GM12878 (cell line): ENCODE measurements around the gene PLSCR4.

Experiments used
- CTCF ChIP-seq, 3 experiments: IDR thresholded peaks in 2 of 3; conservative IDR thresholded peaks in 1 of 3; 2 replicates each; pipeline ENCODE4 v1.5.1; 2011; ENCODE audit warnings: low read depth in 3 of 3, low read length in 3 of 3, mild to moderate bottlenecking in 3 of 3, control low read depth in 2 of 3, moderate library complexity in 2 of 3, inconsistent platforms in 1 of 3, mixed read lengths in 1 of 3; ENCODE audit not compliant: control insufficient read depth in 2 of 3, insufficient read depth in 1 of 3; ENCODE audit errors: extremely low read depth in 1 of 3
- EP300 ChIP-seq, 2 experiments: fragments of 150-350 bp in 1 of 2; IDR thresholded peaks; 2 replicates each; pipeline ENCODE4 v1.6.1; 2011 to 2012; ENCODE audit warnings: low read depth in 2 of 2, low read length in 2 of 2, borderline replicate concordance in 1 of 2, improper control_type of control experiment in 1 of 2, inconsistent platforms in 1 of 2; ENCODE audit not compliant: control insufficient read depth in 1 of 2
- EZH2 ChIP-seq: IDR thresholded peaks from 2 replicates; pipeline ENCODE4 v1.6.1; 2012; ENCODE audit warnings: low read depth, mild to moderate bottlenecking, control low read depth, inconsistent platforms, low read length, borderline replicate concordance; ENCODE audit not compliant: control insufficient read depth
- KDM1A ChIP-seq: fragments of 200-600 bp; sonication (generic); IDR thresholded peaks from 2 replicates; pipeline ENCODE4 v1.6.1; 2016; ENCODE audit warnings: borderline replicate concordance
- POLR2A ChIP-seq: IDR thresholded peaks from 2 replicates; pipeline ENCODE4 v1.6.1; 2011; ENCODE audit warnings: low read depth, mild to moderate bottlenecking, low read length
- RFX5 ChIP-seq: IDR thresholded peaks from 2 replicates; pipeline ENCODE4 v1.6.1; 2011; ENCODE audit warnings: low read depth, low read length, improper control_type of control experiment
- SIX5 ChIP-seq: IDR thresholded peaks from 2 replicates; pipeline ENCODE4 v1.6.1; 2011; ENCODE audit warnings: mild to moderate bottlenecking, low read depth, low read length, moderate library complexity; ENCODE audit not compliant: severe bottlenecking
- TAF1 ChIP-seq: IDR thresholded peaks from 2 replicates; pipeline ENCODE4 v1.6.1; 2011; ENCODE audit warnings: mild to moderate bottlenecking, low read depth, low read length, borderline replicate concordance
- USF2 ChIP-seq: IDR thresholded peaks from 2 replicates; pipeline ENCODE4 v1.6.1; 2011; ENCODE audit warnings: low read depth, low read length, improper control_type of control experiment, borderline replicate concordance
- ZBTB40 ChIP-seq: fragments of 450-650 bp; IDR thresholded peaks from 2 replicates; pipeline ENCODE4 v1.6.1; 2016; ENCODE audit warnings: mild to moderate bottlenecking, moderate library complexity, borderline replicate concordance
- ZNF384 ChIP-seq: IDR thresholded peaks from 2 replicates; pipeline ENCODE4 v1.6.1; 2012; ENCODE audit warnings: low read depth, mild to moderate bottlenecking, low read length, improper control_type of control experiment, borderline replicate concordance
- TF ChIP-seq, protein P1 (sequence below): fragments of 450-650 bp; conservative IDR thresholded peaks from 2 replicates; pipeline ENCODE4 v1.6.1; 2017; ENCODE audit warnings: mild to moderate bottlenecking, moderate library complexity

DNA sequence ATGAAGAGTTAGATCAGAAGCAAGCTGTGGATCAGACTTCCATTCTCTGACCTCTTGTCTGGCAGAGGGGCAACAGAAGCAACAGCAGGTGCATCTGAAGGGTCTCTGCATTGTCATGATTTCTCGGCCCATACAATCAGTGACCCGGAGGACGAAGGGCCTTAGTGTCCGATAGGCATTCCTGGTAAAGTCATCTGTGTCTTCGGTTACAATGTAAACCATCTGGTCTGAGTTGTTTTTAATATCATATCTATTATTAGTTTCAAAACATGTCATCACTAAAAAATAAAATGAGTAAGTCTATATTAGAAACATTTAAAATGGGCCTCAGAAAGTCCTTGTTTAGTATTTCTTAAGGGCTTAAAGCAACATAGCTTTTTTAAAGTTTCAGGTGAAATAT is 51.1 kb downstream of the PLSCR4 start:
- no peak for TF ChIP-seq CTCF (IDR thresholded peaks at IDR 0.05 in 2 of 3, conservative IDR thresholded peaks at IDR 0.05 in 1 of 3; ENCODE audit: control insufficient read depth in 2 of 3, extremely low read depth in 1 of 3, insufficient read depth in 1 of 3, low read depth in 3 of 3, low read length in 3 of 3)
- no peak for TF ChIP-seq EP300 (IDR thresholded peaks at IDR 0.05; ENCODE audit: borderline replicate concordance in 1 of 2, control insufficient read depth in 1 of 2, low read depth in 2 of 2, low read length in 2 of 2)
- TF ChIP-seq, protein P1, sequence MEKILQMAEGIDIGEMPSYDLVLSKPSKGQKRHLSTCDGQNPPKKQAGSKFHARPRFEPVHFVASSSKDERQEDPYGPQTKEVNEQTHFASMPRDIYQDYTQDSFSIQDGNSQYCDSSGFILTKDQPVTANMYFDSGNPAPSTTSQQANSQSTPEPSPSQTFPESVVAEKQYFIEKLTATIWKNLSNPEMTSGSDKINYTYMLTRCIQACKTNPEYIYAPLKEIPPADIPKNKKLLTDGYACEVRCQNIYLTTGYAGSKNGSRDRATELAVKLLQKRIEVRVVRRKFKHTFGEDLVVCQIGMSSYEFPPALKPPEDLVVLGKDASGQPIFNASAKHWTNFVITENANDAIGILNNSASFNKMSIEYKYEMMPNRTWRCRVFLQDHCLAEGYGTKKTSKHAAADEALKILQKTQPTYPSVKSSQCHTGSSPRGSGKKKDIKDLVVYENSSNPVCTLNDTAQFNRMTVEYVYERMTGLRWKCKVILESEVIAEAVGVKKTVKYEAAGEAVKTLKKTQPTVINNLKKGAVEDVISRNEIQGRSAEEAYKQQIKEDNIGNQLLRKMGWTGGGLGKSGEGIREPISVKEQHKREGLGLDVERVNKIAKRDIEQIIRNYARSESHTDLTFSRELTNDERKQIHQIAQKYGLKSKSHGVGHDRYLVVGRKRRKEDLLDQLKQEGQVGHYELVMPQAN = no peak
- TF ChIP-seq EZH2 = no peak
- TF ChIP-seq RFX5 = no peak
- no peak for TF ChIP-seq ZBTB40
- no peak for TF ChIP-seq KDM1A
- TF ChIP-seq USF2 = no peak
- no peak for TF ChIP-seq ZNF384
- TF ChIP-seq POLR2A = no peak
- no peak for TF ChIP-seq SIX5
- no peak for TF ChIP-seq TAF1
